GM21529 (cell line): ENCODE data around the gene SYNE4.
"Not testable (repeated sequence)": the region's sequence is repeated elsewhere in the genome, so short reads cannot be mapped to it uniquely, and the experiment has no call there.

Experiments
- ATAC-seq: cut with Tn5 transposase; IDR thresholded peaks from one replicate; pipeline ENCODE4 v1.9.1; 2021; ENCODE audit not compliant: unreplicated experiment

SYNE4 gene, protein sequence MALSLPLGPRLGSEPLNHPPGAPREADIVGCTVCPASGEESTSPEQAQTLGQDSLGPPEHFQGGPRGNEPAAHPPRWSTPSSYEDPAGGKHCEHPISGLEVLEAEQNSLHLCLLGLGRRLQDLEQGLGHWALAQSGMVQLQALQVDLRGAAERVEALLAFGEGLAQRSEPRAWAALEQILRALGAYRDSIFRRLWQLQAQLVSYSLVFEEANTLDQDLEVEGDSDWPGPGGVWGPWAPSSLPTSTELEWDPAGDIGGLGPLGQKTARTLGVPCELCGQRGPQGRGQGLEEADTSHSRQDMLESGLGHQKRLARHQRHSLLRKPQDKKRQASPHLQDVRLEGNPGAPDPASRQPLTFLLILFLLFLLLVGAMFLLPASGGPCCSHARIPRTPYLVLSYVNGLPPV

DNA sequence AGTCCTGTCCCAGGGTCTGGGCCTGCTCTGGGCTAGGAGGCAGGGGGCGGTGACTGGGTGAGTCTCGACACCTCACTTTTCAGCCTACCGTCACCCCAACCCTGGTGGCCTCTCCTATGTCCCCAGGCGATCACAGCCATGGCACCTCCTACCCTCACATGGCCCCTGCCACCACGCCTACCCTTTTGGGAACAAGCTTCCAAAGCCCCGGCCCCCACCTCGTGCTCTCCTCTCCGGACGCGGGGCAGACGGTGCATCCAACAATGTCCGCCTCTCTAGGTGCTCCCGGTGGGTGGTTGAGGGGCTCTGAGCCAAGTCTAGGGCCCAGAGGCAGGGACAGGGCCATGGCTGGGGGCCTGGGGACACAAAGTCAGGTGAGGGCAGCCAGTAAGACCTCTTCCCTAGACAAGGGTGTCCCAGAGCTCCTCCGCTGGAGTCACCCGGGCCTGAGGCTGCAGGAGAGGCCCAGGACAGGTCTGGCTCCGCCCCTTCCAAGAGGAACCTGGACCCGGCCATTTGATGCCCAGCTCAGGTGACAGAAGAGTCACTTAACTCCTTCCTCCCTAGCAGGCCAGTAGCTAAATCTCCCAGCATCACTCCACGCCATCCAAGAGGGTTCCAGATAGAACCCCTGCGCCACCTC, at the start of gene SYNE4:
Gene SYNE4, minus strand, starts transcription at position 478 of the 643 bp plus-strand sequence. Its CDS starts 132 bp downstream, at position 346.
- ATAC-seq = no peak

DNA sequence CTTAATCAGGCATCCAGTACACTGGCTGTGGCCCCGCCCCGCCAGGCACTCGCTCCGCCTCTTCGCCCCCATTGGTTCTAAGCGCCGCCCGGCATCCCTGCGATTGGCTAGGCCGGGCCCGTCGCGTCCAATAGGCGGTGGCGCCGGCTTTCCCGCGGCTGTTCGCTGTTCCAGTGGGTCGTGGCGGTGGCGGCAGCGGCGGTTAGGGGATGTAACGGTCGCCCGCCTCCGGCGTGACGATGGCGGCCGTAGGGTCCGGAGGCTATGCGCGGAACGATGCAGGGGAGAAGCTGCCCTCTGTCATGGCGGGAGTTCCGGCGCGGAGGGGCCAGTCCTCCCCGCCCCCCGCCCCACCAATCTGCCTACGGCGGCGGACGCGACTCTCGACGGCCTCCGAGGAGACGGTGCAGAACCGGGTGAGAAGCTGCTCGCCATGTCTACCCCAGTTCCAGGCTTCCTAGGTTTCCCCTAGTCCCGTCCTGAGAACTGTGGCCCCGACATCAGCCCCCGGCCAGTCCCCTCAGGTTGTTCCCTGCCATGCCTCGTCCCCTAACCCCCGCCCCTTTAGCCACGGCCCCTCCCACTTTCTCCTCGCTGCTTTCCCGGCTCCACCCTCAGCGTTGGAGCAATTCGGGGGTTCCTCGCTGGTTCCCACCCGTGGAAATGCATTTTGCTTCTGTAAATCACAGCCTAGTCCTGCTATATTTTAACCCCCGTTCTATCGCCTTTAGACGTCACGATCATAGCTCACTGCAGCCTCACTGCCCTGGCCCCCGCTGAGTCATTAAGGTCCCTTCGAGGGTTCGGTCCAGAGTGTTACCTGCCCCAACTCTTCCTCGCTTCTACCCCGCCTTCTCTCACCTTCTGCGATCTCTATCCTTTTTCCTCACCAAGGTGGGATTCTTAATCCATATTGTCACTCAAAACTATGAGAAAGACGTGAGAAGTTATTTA, 46.4 kb upstream of the SYNE4 start, which contains the start of gene WDR62:
Gene WDR62, plus strand, starts transcription at position 165 of the 954 bp plus-strand sequence. Its CDS starts 75 bp downstream, at position 240.
- ATAC-seq = peak; percentile 70

GRCh38 chr19:36054119-36054732, 45.6 kb upstream of the SYNE4 start, which contains the start of gene THAP8:
TSS of gene THAP8 (minus strand) at chr19:36054285. CDS start at chr19:36054217, 68 bp downstream.
- ATAC-seq = peak; percentile 77

DNA sequence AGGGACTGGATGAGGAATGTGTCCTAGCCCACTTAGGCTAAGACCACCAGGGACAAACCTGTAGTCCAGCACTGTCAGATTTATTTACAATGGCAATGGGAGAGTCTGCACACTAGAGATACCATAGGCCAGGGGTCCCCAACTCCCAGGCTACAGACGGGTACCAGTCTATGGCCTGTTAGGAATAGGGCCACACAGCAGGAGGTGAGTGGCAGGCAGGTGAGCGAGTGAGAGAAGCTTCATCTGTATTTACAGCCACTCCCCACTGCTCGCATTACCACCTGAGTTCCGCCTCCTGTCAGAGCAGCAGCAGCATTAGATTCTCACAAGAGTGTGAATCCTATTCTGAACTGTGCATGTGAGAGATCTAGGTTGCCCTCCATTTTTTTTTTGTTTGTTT, 43.0 kb upstream of the SYNE4 start:
- no peak for ATAC-seq

GRCh38 chr19:36051236-36051635, 42.6 kb upstream of the SYNE4 start:
- no peak for ATAC-seq

- no peak for ATAC-seq
Observed at GRCh38 chr19:36049080-36049698, 40.6 kb upstream of the SYNE4 start.

GRCh38 chr19:36047835-36048234, 39.2 kb upstream of the SYNE4 start:
- ATAC-seq = no peak

DNA sequence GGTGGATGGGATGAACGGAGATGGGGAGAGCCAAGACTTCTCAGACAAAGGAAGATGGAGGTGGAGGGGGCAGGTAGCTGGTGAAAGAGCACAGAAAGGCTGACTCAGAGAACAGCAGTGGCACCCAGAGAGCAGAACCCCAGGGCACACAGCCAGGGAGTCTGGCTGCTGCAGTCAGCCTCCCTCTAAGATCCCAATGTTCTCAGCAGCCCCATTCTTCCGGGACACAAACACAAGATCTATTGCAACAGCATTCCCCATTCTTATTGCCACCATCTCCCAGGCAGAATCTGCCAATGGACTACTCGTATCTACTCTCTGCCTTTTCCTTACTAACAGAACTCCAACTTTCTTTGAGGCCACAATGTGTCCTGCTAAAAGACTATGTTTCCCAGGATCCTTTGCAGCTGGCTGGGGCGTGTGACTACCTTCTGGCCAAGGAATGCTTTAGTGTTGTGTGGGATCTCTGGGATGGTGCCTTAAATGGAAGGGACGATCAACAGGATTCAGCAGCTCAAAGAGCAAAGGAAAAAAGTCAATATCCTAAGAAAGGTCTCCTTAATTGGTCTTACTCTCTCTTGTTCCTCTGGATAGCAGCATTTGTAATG, 37.9 kb upstream of the SYNE4 start:
- no peak for ATAC-seq

DNA sequence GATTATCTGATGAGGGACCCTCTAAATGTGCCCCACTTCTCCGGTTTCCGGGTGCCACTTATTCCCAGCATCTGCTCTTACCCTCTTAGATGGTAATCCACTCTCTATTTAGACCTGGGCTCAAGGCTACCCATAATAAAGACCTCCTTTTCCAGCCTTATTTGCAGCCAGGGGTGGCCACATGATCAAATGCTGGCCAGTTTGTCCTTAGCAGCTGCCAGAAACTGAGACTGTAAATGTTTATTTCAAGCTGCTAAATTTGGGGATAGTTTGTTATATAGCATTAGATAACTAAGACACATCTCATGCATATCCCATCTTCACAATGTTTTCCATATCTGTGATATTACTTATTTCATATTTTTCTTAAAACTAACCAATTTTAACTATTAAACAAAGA, 35.3 kb upstream of the SYNE4 start:
- no peak for ATAC-seq

- no peak for ATAC-seq
Observed at GRCh38 chr19:36041831-36042230, 33.2 kb upstream of the SYNE4 start.

GRCh38 chr19:36041092-36041491, 32.5 kb upstream of the SYNE4 start:
- ATAC-seq = not testable (repeated sequence)

DNA sequence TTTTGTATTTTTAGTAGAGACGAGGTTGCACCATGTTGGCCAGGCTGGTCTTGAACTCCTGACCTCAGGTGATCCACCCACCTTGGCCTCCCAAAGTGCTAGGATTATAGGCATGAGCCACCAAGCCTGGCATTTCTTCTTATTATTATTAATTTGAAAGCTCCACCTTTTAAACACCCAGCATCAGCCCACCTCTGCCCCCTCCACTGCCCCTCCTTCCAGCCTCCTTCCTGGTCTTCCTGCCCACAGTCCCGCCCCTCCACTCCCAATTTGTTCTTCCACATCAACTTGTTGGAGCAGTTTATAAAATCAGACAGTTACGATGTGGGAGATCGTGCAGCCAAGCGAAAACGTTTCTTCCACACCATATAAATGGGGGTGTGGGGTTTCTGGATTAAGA, 31.9 kb upstream of the SYNE4 start:
- no peak for ATAC-seq

- no peak for ATAC-seq
Observed at GRCh38 chr19:36032251-36033104, 23.9 kb upstream of the SYNE4 start, which contains the start of gene CLIP3. TSS of gene CLIP3 (minus strand) at chr19:36032873. CDS start at chr19:36032357, 516 bp downstream.

- no peak for ATAC-seq
Observed at GRCh38 chr19:36031308-36031707, 22.7 kb upstream of the SYNE4 start.

DNA sequence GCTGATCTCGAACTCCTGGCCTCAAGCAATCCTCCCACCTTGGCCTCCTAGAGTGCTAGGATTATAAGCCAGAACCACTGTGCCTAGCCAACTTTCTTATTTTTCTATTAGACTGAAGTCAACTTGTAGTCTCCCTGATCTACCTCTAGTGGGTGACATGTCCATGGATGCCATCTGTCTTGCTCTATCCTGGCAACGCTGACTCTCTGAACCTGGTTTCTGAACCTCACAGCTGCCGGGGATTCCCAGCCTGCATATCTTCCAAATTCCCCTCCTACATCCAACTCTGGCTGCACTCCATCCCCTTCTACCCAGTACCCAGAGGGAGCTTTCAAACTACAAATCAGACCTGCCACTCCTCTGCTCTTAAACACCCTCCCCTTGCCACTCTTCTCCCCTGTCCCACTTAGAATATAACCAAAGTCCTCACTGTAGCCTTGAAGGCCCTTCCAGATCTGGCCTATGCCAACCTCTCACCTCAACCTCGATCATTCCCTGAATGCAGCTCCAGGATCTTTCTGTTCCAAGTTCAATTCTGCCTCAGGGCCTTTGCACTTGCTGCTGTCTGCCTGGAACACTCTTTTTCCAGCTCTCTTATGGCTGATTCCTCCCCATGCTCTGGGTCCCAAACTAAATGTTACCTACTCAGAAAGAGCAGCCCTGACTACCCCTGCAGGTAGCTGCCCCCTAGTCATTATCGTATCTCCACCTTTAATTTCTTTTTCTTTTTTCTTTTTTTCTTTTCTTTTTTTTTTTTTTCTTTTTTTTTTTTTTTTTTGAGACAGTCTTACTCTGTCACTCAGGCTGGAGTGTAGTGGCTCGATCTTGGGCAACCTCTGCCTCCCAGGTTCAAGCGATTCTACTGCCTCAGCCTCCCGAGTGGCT, 21.9 kb upstream of the SYNE4 start:
- ATAC-seq = no peak

GRCh38 chr19:36028313-36029041, 19.9 kb upstream of the SYNE4 start:
- ATAC-seq = no peak

DNA sequence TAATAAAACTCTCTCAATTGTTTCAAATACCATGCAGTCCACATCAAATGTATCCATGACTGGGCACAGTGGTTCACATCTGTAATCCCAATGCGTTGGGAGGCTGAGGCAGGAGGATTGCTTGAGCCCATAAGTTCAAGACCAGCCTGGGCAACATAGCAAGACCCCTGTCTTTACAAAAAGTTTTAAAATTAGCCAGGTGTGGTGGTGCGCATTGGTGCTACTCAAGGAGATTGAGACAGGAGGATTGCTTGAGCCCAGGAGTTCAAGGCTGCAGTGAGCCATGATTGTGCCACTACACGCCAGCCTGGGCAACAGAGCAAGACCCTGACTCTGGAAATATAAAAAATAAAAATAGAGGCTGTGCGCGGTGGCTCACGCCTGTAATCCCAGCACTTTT, 19.1 kb upstream of the SYNE4 start:
- ATAC-seq = no peak
